ENCODE data around the gene ARPC4.

DNA sequence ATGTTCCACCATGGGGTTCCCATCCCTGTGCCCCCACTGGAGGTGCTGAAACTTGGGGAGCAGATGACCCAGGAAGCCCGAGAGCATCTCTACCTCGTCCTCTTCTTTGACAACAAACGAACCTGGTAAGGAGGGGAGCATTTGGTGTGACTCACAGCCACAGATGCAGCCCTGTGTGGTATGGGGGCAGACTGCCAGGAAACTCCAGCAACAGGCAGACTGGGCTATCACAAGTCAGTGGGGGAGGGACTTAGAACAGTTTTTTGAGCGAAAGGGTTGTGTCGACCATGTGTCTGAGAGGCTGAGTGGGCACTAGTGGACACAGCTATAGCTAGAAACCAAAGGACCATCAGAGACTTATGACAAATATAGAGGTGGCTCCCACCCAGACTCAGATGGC is 46.6 kb upstream of the ARPC4 start:
- TF ChIP-seq, protein P1, sequence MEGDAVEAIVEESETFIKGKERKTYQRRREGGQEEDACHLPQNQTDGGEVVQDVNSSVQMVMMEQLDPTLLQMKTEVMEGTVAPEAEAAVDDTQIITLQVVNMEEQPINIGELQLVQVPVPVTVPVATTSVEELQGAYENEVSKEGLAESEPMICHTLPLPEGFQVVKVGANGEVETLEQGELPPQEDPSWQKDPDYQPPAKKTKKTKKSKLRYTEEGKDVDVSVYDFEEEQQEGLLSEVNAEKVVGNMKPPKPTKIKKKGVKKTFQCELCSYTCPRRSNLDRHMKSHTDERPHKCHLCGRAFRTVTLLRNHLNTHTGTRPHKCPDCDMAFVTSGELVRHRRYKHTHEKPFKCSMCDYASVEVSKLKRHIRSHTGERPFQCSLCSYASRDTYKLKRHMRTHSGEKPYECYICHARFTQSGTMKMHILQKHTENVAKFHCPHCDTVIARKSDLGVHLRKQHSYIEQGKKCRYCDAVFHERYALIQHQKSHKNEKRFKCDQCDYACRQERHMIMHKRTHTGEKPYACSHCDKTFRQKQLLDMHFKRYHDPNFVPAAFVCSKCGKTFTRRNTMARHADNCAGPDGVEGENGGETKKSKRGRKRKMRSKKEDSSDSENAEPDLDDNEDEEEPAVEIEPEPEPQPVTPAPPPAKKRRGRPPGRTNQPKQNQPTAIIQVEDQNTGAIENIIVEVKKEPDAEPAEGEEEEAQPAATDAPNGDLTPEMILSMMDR (conservative IDR thresholded peaks at IDR 0.05; ENCODE audit: low read depth, low read length): no peak
- TF ChIP-seq EZH2 (IDR thresholded peaks at IDR 0.05; ENCODE audit: borderline replicate concordance, low read depth, low read length, poor library complexity, severe bottlenecking): no peak

Data from A673 (cell line).